ENCODE results near the gene FERMT3. TPM values are rescaled to one million over a fixed set of nuclear protein-coding genes. Genes with fewer than 3 reads are reported as not detected.

The FERMT3 gene
- total and polyA plus RNA-seq, 7 experiments from 2014 or later: 77.1 to 209 (median 120) TPM

DNA sequence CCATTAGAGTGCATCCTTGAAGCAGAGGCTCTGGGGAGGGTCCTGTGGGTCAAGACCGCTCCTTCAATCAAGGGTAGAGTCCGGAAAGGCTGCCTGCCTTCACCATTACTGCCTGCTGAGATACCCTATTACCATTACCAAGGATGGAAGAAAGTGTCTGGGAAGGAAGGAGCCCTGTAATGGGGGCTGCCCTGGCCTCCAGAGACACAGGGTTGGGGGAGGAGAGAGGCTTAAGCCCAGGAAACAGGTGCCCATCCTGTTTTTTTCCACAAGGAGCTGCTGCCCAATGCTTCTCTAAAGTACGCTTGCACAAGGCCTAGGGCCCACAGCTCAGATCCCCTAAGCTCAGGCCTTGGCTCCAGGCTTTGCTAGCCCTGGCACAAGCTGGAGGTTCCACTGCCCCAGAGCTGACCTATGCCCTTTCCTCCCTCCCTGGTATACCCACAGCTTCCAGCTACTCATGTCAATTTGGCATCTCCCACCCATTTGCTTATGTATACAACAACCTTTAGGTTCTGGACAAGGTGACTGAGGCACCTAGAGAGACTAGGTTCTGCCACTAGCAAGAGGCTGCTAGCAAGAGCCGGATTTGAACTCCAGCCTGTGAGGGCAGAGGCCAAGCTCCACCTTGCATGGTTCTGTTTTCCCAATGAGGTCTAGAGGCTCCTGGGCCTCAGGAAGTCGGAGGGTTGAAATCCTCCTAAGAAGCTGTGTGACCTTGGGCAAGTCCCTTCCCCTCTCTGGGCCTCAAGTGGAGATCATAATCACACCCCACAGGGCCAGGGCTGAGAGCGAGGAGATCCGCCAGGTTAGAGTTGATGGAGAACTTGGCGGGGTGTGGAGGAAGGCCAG lies 43.3 kb downstream of the FERMT3 start:
- H3K9me3 Mint-ChIP-seq: peaks cover 0 to 2% (median 0%) of the 10 kb centered on the region in 11 donors
- Histone ChIP-seq H3K27me3 (ENCODE audit: control insufficient read depth in 2 of 2, insufficient read depth in 2 of 2, low read length in 2 of 2) (no peaks in the 10 kb centered on the region), H3K4me3 (ENCODE audit: low read length) (no peak overlapping the region), H3K27ac (ENCODE audit: low read depth, low read length) (no peak overlapping the region), H3K36me3 (ENCODE audit: control insufficient read depth in 2 of 3, insufficient read depth in 3 of 3, low read length in 3 of 3) (no peaks in the 10 kb centered on the region), H3K4me1 (ENCODE audit: control insufficient read depth in 2 of 2, insufficient read depth in 2 of 2, low read length in 2 of 2) (peaks cover 20 to 25% of the 10 kb centered on the region in 2 donors), H3K9me3 (ENCODE audit: control insufficient read depth in 2 of 3, low read length in 3 of 3) (no peaks in the 10 kb centered on the region)
- peak overlapping the region in 9 of 10 donors; percentile 49 to 80 (median 57) for H3K4me3 Mint-ChIP-seq
- peak overlapping the region in 5 of 9 donors; percentile 8 to 73 (median 27) for H3K27ac Mint-ChIP-seq
- CTCF ChIA-PET: interaction anchor here (0.9 to 3.7 kb wide), 9 partner anchors 8 to 68 kb away, joined by 3 to 31 read pairs (median 3); partner anchors contain the start of genes FERMT3, FKBP2, PRDX5 and TRMT112
- intact Hi-C loops (cut with micrococcal nuclease): loop anchor here in 1 of 2 donors (1.0 kb wide), 1 partner anchor 8 kb away; the partner anchor contains the start of gene FKBP2
- POLR2A ChIA-PET: interaction anchor here (0.7 to 12.3 kb wide), 10 partner anchors 7 to 1609 kb away, joined by 3 to 154 read pairs (median 5); partner anchors contain the start of genes FKBP2, NUDT22 and TRPT1
- H3K27me3 Mint-ChIP-seq: peaks cover 0 to 3% (median 0%) of the 10 kb centered on the region in 5 donors
- peaks cover 7 to 48% (median 19%) of the 10 kb centered on the region in 7 donors for H3K4me1 Mint-ChIP-seq
- no peak for DNase-seq
- no peak for ATAC-seq
- no peaks in the 10 kb centered on the region for H3K36me3 Mint-ChIP-seq

DNA sequence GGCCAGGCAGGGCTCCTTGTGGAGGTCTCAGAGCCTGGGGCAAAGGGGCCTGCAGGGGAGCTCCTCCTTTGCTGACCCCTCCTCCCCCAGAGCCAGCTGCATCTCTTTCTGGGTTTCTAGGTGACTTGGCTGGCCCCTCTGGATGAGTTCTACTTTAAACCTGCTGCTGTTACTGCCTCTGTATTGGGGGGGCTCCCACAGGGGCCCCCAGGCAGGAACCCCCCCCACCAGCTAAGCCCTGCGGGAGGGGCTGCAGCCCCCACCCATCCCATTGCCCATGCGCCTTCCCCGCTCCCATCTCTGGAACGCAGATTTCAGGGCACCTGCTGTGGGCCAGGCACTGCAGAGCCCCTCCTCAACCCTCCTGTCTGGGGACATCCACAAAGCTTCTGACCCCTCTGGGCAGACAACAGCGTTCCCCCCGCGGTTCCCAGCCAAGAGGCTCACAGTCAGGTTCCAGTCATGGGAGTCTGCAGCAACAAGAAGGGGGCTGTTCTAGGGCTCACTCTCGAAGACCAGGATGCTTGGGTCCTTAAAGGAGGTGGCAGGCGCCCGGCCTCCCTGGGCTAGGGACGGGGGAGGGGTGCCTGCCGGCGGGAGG lies 44.0 kb downstream of the FERMT3 start:
- peak overlapping the region; percentile 53 for H3K27ac ChIP-seq (ENCODE audit: low read depth, low read length)
- Mint-ChIP-seq H3K27ac (peak overlapping the region in 1 of 9 donors; percentile 73), H3K36me3 (no peaks in the 10 kb centered on the region), H3K4me1 (peaks cover 7 to 46% (median 19%) of the 10 kb centered on the region in 7 donors), H3K4me3 (peak overlapping the region; percentile 45 to 91 (median 86)), H3K9me3 (peaks cover 0 to 2% (median 0%) of the 10 kb centered on the region in 11 donors), H3K27me3 (peaks cover 0 to 3% (median 0%) of the 10 kb centered on the region in 5 donors)
- H3K36me3 ChIP-seq (ENCODE audit: control insufficient read depth in 2 of 3, insufficient read depth in 3 of 3, low read length in 3 of 3): no peaks in the 10 kb centered on the region
- ChIA-PET POLR2A (interaction anchor here (0.7 to 12.3 kb wide), 10 partner anchors 7 to 1608 kb away, joined by 3 to 154 read pairs (median 7); partner anchors contain the start of genes FERMT3, FKBP2, NUDT22 and TRPT1), CTCF (interaction anchor here (0.9 to 3.7 kb wide), 8 partner anchors 9 to 51 kb away, joined by 3 to 31 read pairs (median 6); partner anchors contain the start of genes FERMT3 and FKBP2)
- peak overlapping the region; percentile 63 for H3K4me3 ChIP-seq (ENCODE audit: low read length)
- H3K9me3 ChIP-seq (ENCODE audit: control insufficient read depth in 2 of 3, low read length in 3 of 3): no peaks in the 10 kb centered on the region
- H3K27me3 ChIP-seq (ENCODE audit: control insufficient read depth in 2 of 2, insufficient read depth in 2 of 2, low read length in 2 of 2): no peaks in the 10 kb centered on the region
- DNase-seq: no peak
- intact Hi-C loops (cut with micrococcal nuclease): loop anchor here (1.0 kb wide), 5 partner anchors 9 to 51 kb away; partner anchors contain the start of genes FKBP2 (in 2 of the 2) and GPR137 (in 1 of the 2)
- no peak for ATAC-seq
- H3K4me1 ChIP-seq (ENCODE audit: control insufficient read depth in 2 of 2, insufficient read depth in 2 of 2, low read length in 2 of 2): peaks cover 16 to 18% of the 10 kb centered on the region in 2 donors

- Mint-ChIP-seq H3K4me3 (peak within 1 kb of the TSS; percentile 81 to 96 (median 88)), H3K9me3 (peaks cover 0 to 2% (median 0%) of the 10 kb centered on the region in 11 donors), H3K27me3 (peaks cover 0 to 3% (median 0%) of the 10 kb centered on the region in 5 donors), H3K27ac (peak within 1 kb of the TSS in 7 of 9 donors; percentile 26 to 84 (median 71)), H3K4me1 (peaks cover 7 to 41% (median 14%) of the 10 kb centered on the region in 7 donors), H3K36me3 (no peaks in the 10 kb centered on the region)
- H3K36me3 ChIP-seq (ENCODE audit: control insufficient read depth in 2 of 3, insufficient read depth in 3 of 3, low read length in 3 of 3): no peaks in the 10 kb centered on the region
- no peaks in the 10 kb centered on the region for H3K9me3 ChIP-seq (ENCODE audit: control insufficient read depth in 2 of 3, low read length in 3 of 3)
- peak within 1 kb of the TSS; percentile 69 for H3K4me3 ChIP-seq (ENCODE audit: low read length)
- ChIA-PET POLR2A (interaction anchor here (0.7 to 12.3 kb wide), 6 partner anchors 8 to 46 kb away, joined by 3 to 154 read pairs (median 9); partner anchors contain the start of genes FERMT3, NUDT22 and TRPT1), CTCF (interaction anchor here (1.1 to 3.7 kb wide), 7 partner anchors 10 to 53 kb away, joined by 3 to 31 read pairs (median 8); partner anchors contain the start of genes FERMT3 and FKBP2)
- peaks cover 13 to 16% of the 10 kb centered on the region in 2 donors for H3K4me1 ChIP-seq (ENCODE audit: control insufficient read depth in 2 of 2, insufficient read depth in 2 of 2, low read length in 2 of 2)
- DNase-seq: peak; percentile 30 to 81 (median 57)
- no peaks in the 10 kb centered on the region for H3K27me3 ChIP-seq (ENCODE audit: control insufficient read depth in 2 of 2, insufficient read depth in 2 of 2, low read length in 2 of 2)
- peak; percentile 83 for ATAC-seq
- intact Hi-C loops (cut with micrococcal nuclease): loop anchor here (1.0 kb wide), 5 partner anchors 10 to 50 kb away; partner anchors contain the start of genes FKBP2 (in 1 of the 2) and GPR137 (in 1 of the 2)
- peak within 1 kb of the TSS; percentile 59 for H3K27ac ChIP-seq (ENCODE audit: low read depth, low read length)
Observed at GRCh38 chr11:64251016-64251752, 44.7 kb downstream of the FERMT3 start, which contains the start of gene PLCB3. TSS of gene PLCB3 (plus strand) at chr11:64251530. CDS start at chr11:64251650, 120 bp downstream.

GRCh38 chr11:64251753-64252002 lies 45.2 kb downstream of the FERMT3 start:
- H3K36me3 Mint-ChIP-seq: no peaks in the 10 kb centered on the region
- peak overlapping the region; percentile 69 for H3K4me3 ChIP-seq (ENCODE audit: low read length)
- ATAC-seq (peak; percentile 1), DNase-seq (peak in 1 of 9 donors; percentile 22)
- peaks cover 0 to 2% (median 0%) of the 10 kb centered on the region in 11 donors for H3K9me3 Mint-ChIP-seq
- peaks cover 0 to 3% (median 0%) of the 10 kb centered on the region in 5 donors for H3K27me3 Mint-ChIP-seq
- peaks cover 13 to 16% of the 10 kb centered on the region in 2 donors for H3K4me1 ChIP-seq (ENCODE audit: control insufficient read depth in 2 of 2, insufficient read depth in 2 of 2, low read length in 2 of 2)
- peaks cover 7 to 41% (median 14%) of the 10 kb centered on the region in 7 donors for H3K4me1 Mint-ChIP-seq
- H3K9me3 ChIP-seq (ENCODE audit: control insufficient read depth in 2 of 3, low read length in 3 of 3): no peaks in the 10 kb centered on the region
- peak overlapping the region in 4 of 9 donors; percentile 71 to 84 (median 74) for H3K27ac Mint-ChIP-seq
- ChIA-PET CTCF (interaction anchor here (0.6 to 3.7 kb wide), 6 partner anchors 10 to 317 kb away, joined by 3 to 31 read pairs (median 8); partner anchors contain the start of genes FERMT3 and FKBP2), POLR2A (interaction anchor here (0.7 to 12.3 kb wide), 9 partner anchors 8 to 886 kb away, joined by 3 to 154 read pairs (median 4); partner anchors contain the start of genes BAD, FERMT3, GPR137 and NUDT22)
- intact Hi-C loops (cut with micrococcal nuclease): loop anchor here (1.0 kb wide), 5 partner anchors 10 to 50 kb away; partner anchors contain the start of genes FKBP2 (in 1 of the 2) and GPR137 (in 1 of the 2)
- no peaks in the 10 kb centered on the region for H3K36me3 ChIP-seq (ENCODE audit: control insufficient read depth in 2 of 3, insufficient read depth in 3 of 3, low read length in 3 of 3)
- H3K27me3 ChIP-seq (ENCODE audit: control insufficient read depth in 2 of 2, insufficient read depth in 2 of 2, low read length in 2 of 2): no peaks in the 10 kb centered on the region
- peak overlapping the region; percentile 59 for H3K27ac ChIP-seq (ENCODE audit: low read depth, low read length)
- peak overlapping the region; percentile 81 to 96 (median 86) for H3K4me3 Mint-ChIP-seq

GRCh38 chr11:64252003-64252872 lies 45.7 kb downstream of the FERMT3 start:
- no peak for ATAC-seq
- Mint-ChIP-seq H3K27me3 (peaks cover 0 to 3% (median 0%) of the 10 kb centered on the region in 5 donors), H3K4me3 (peak overlapping the region; percentile 81 to 96 (median 86)), H3K27ac (peak overlapping the region in 7 of 9 donors; percentile 19 to 84 (median 71)), H3K36me3 (no peaks in the 10 kb centered on the region), H3K9me3 (peaks cover 0 to 2% (median 0%) of the 10 kb centered on the region in 11 donors), H3K4me1 (peaks cover 7 to 41% (median 14%) of the 10 kb centered on the region in 7 donors)
- no peaks in the 10 kb centered on the region for H3K36me3 ChIP-seq (ENCODE audit: control insufficient read depth in 2 of 3, insufficient read depth in 3 of 3, low read length in 3 of 3)
- no peaks in the 10 kb centered on the region for H3K9me3 ChIP-seq (ENCODE audit: control insufficient read depth in 2 of 3, low read length in 3 of 3)
- CTCF ChIA-PET: interaction anchor here (0.5 to 3.7 kb wide), 7 partner anchors 11 to 318 kb away, joined by 3 to 31 read pairs (median 8); partner anchors contain the start of genes FERMT3 and FKBP2
- H3K4me1 ChIP-seq (ENCODE audit: control insufficient read depth in 2 of 2, insufficient read depth in 2 of 2, low read length in 2 of 2): peaks cover 9 to 12% of the 10 kb centered on the region in 2 donors
- H3K27me3 ChIP-seq (ENCODE audit: control insufficient read depth in 2 of 2, insufficient read depth in 2 of 2, low read length in 2 of 2): no peaks in the 10 kb centered on the region
- peak in 1 of 9 donors; percentile 47 for DNase-seq
- peak overlapping the region; percentile 59 for H3K27ac ChIP-seq (ENCODE audit: low read depth, low read length)
- peak overlapping the region; percentile 69 for H3K4me3 ChIP-seq (ENCODE audit: low read length)
- POLR2A ChIA-PET: interaction anchor here (0.5 to 12.3 kb wide), 10 partner anchors 8 to 886 kb away, joined by 3 to 154 read pairs (median 4); partner anchors contain the start of genes BAD, FERMT3, GPR137 and NUDT22
- intact Hi-C loops (cut with micrococcal nuclease): no loop called here
